Measurements from ENCODE around the gene STK11IP. TPM values are rescaled to one million over a fixed set of nuclear protein-coding genes. Genes with fewer than 3 reads are reported as not detected.

Gene STK11IP
- total and polyA plus RNA-seq, 7 experiments from 2014 or later: 6.8 to 46.4 (median 42.1) TPM

DNA sequence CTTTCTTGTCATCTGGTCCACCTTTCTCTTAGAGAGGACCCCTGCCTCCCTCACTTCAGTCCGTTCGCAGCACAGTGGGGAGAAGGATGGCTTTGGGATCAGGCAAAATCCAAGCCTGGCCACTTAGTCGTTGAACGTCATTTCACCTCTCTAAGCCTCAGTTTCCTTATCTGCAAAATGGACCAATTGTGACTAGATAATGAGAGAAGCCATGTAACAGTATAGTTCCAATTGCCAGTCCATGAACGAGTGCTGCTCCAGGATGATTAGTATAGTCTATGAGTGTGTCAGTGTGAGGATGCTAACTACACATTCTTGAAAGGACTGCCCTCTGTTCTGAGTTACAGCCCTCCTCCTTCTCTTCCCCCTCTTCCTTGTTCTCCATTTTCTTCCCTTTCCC lies 24.5 kb upstream of the STK11IP start:
- Mint-ChIP-seq H3K36me3 (no peaks in the 10 kb centered on the region), H3K27me3 (peaks cover 23 to 55% (median 44%) of the 10 kb centered on the region in 5 donors), H3K4me1 (peaks cover 0 to 5% (median 0%) of the 10 kb centered on the region in 7 donors), H3K4me3 (peak overlapping the region in 3 of 10 donors; percentile 1 to 78 (median 6)), H3K9me3 (no peaks in the 10 kb centered on the region), H3K27ac (no peak overlapping the region)
- H3K4me3 ChIP-seq (ENCODE audit: low read length): no peak overlapping the region
- no peak for ATAC-seq
- no peaks in the 10 kb centered on the region for H3K36me3 ChIP-seq (ENCODE audit: control insufficient read depth in 2 of 3, insufficient read depth in 3 of 3, low read length in 3 of 3)
- POLR2A ChIA-PET: no interaction called here
- H3K27ac ChIP-seq (ENCODE audit: low read depth, low read length): no peak overlapping the region
- CTCF ChIA-PET: no interaction called here
- peaks cover 0 to 10% of the 10 kb centered on the region in 2 donors for H3K27me3 ChIP-seq (ENCODE audit: control insufficient read depth in 2 of 2, insufficient read depth in 2 of 2, low read length in 2 of 2)
- DNase-seq: no peak
- no peaks in the 10 kb centered on the region for H3K4me1 ChIP-seq (ENCODE audit: control insufficient read depth in 2 of 2, insufficient read depth in 2 of 2, low read length in 2 of 2)
- intact Hi-C loops (cut with micrococcal nuclease): no loop called here
- no peaks in the 10 kb centered on the region for H3K9me3 ChIP-seq (ENCODE audit: control insufficient read depth in 2 of 3, low read length in 3 of 3)

DNA sequence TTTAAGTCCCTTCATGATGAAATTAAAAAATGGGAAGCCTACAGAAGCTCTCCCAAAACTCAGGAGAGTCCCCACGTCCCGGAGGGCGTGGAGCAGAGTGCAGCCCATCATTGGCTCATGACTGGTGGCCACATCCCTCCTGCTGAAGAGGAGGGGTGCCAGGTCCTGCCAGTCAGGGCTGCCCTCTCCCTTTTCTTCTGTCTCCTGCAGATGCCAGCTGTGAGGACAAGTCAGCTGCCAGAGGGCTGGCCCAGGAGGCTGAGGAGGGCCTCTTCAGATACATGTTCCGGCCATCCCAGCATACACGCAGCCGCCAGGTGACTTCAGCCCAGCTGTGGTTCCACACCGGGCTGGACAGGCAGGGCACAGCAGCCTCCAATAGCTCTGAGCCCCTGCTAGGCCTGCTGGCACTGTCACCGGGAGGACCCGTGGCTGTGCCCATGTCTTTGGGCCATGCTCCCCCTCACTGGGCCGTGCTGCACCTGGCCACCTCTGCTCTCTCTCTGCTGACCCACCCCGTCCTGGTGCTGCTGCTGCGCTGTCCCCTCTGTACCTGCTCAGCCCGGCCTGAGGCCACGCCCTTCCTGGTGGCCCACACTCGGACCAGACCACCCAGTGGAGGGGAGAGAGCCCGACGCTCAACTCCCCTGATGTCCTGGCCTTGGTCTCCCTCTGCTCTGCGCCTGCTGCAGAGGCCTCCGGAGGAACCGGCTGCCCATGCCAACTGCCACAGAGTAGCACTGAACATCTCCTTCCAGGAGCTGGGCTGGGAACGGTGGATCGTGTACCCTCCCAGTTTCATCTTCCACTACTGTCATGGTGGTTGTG lies 23.0 kb upstream of the STK11IP start:
- H3K9me3 Mint-ChIP-seq: no peaks in the 10 kb centered on the region
- H3K4me1 Mint-ChIP-seq: peaks cover 0 to 7% (median 0%) of the 10 kb centered on the region in 7 donors
- Histone ChIP-seq H3K36me3 (ENCODE audit: control insufficient read depth in 2 of 3, insufficient read depth in 3 of 3, low read length in 3 of 3) (no peaks in the 10 kb centered on the region), H3K27ac (ENCODE audit: low read depth, low read length) (no peak overlapping the region), H3K27me3 (ENCODE audit: control insufficient read depth in 2 of 2, insufficient read depth in 2 of 2, low read length in 2 of 2) (peaks cover 0 to 10% of the 10 kb centered on the region in 2 donors), H3K4me3 (ENCODE audit: low read length) (no peak overlapping the region), H3K4me1 (ENCODE audit: control insufficient read depth in 2 of 2, insufficient read depth in 2 of 2, low read length in 2 of 2) (no peaks in the 10 kb centered on the region), H3K9me3 (ENCODE audit: control insufficient read depth in 2 of 3, low read length in 3 of 3) (no peaks in the 10 kb centered on the region)
- no peak overlapping the region for H3K4me3 Mint-ChIP-seq
- no peak overlapping the region for H3K27ac Mint-ChIP-seq
- DNase-seq: no peak
- POLR2A ChIA-PET: no interaction called here
- no peaks in the 10 kb centered on the region for H3K36me3 Mint-ChIP-seq
- CTCF ChIA-PET: interaction anchor here (0.7 kb wide), 1 partner anchor 22 kb away, joined by 3 read pairs; no protein-coding TSS in a partner anchor
- intact Hi-C loops (cut with micrococcal nuclease): no loop called here
- ATAC-seq: no peak
- peaks cover 21 to 55% (median 37%) of the 10 kb centered on the region in 5 donors for H3K27me3 Mint-ChIP-seq

DNA sequence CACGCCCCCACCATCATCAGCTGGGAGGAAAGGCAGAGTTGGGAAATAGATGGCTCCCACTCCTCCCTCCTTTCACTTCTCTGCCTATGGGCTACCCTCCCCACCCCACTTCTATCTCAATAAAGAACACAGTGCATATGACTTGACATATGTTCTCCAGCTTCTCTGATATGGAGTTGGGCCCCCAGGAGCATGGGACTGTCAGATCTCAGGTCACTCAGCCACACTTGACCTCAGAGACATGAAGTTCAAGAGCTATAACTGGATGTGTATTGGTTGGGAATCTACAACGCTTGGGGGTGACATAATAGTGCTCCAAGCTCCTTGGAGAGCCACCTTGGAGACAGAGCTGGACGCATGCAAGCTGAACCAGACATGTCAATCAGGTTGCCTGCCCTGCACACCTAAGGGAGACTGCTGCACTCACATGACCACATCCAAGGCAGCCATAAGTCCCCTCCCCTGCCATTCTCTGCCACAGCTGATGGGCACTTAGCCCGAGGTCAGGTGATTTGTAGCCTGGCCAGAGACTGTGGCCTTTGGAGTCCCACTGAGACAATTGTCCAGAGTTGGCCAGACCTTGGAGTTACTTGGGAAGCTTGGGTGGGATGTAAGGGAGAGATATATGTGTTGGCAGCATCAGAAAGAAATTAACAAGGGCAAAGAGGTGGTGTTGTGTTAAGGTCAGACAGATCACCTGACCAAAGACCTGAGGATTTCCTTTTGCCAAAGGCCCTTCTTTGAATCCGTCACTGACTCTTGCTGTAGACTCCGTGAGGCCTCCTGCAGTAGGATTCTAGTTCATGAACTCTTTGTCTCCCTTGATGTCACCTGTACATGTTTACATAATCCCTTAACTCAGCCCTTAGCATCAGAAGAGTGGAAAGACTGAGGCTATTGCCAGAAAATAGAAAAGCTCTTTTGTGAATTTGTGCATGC lies 21.8 kb upstream of the STK11IP start:
- DNase-seq (no peak), ATAC-seq (no peak)
- Histone ChIP-seq H3K9me3 (ENCODE audit: control insufficient read depth in 2 of 3, low read length in 3 of 3) (no peaks in the 10 kb centered on the region), H3K36me3 (ENCODE audit: control insufficient read depth in 2 of 3, insufficient read depth in 3 of 3, low read length in 3 of 3) (no peaks in the 10 kb centered on the region), H3K4me3 (ENCODE audit: low read length) (no peak overlapping the region), H3K27ac (ENCODE audit: low read depth, low read length) (no peak overlapping the region), H3K27me3 (ENCODE audit: control insufficient read depth in 2 of 2, insufficient read depth in 2 of 2, low read length in 2 of 2) (peaks cover 0 to 5% of the 10 kb centered on the region in 2 donors), H3K4me1 (ENCODE audit: control insufficient read depth in 2 of 2, insufficient read depth in 2 of 2, low read length in 2 of 2) (no peaks in the 10 kb centered on the region)
- H3K4me1 Mint-ChIP-seq: peaks cover 0 to 7% (median 0%) of the 10 kb centered on the region in 7 donors
- H3K4me3 Mint-ChIP-seq: no peak overlapping the region
- intact Hi-C loops (cut with micrococcal nuclease): no loop called here
- H3K27me3 Mint-ChIP-seq: peaks cover 21 to 53% (median 34%) of the 10 kb centered on the region in 5 donors
- ChIA-PET CTCF (no interaction called here), POLR2A (no interaction called here)
- no peaks in the 10 kb centered on the region for H3K36me3 Mint-ChIP-seq
- H3K27ac Mint-ChIP-seq: no peak overlapping the region
- H3K9me3 Mint-ChIP-seq: no peaks in the 10 kb centered on the region

DNA sequence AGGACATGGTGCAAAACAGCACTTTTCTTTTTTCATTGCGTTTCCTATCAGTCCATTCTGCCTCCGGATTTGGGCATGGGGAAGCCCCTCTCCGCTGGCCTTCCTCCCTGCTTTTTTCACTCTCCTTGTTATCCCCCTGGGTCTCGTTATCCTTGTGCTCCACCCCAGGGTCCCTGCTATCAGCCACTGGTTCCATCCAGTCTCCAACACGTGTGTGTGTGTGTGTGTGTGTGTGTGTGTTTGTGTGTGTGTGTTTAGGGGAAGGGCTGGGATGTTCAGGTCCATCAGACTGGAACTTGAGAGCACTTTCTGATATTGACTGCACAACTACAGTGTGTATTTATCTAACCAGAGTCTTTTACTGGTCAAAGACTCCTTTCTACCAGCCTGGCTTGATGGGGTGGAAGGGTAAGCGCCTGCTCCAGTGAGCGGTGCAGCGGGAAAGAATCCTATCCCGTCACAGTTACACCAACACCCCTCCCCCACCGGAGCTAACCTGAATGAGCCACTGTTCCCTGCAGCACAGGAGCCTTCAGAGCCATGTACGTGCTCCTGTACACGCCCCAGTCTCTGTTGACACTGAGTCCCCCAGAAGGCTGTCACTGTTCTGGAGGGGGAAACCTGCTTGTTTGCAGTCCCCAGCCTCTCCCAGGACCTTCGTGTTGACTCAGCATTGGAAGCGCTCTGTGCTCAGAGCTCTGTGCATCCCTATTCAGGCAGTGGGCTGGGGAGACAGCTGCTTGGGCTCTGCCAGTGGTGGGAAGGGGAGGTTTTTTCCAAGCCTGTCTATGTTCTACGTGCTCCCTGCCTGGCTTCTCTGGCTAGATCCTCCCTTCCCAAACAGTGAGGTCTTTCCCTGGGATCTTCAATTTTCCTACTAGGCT lies 20.9 kb upstream of the STK11IP start:
- intact Hi-C loops (cut with micrococcal nuclease): no loop called here
- no peak overlapping the region for H3K27ac Mint-ChIP-seq
- Histone ChIP-seq H3K4me3 (ENCODE audit: low read length) (no peak overlapping the region), H3K36me3 (ENCODE audit: control insufficient read depth in 2 of 3, insufficient read depth in 3 of 3, low read length in 3 of 3) (no peaks in the 10 kb centered on the region), H3K27ac (ENCODE audit: low read depth, low read length) (no peak overlapping the region), H3K27me3 (ENCODE audit: control insufficient read depth in 2 of 2, insufficient read depth in 2 of 2, low read length in 2 of 2) (peaks cover 0 to 1% of the 10 kb centered on the region in 2 donors), H3K9me3 (ENCODE audit: control insufficient read depth in 2 of 3, low read length in 3 of 3) (no peaks in the 10 kb centered on the region), H3K4me1 (ENCODE audit: control insufficient read depth in 2 of 2, insufficient read depth in 2 of 2, low read length in 2 of 2) (no peaks in the 10 kb centered on the region)
- H3K4me3 Mint-ChIP-seq: no peak overlapping the region
- ATAC-seq (no peak), DNase-seq (no peak)
- H3K27me3 Mint-ChIP-seq: peaks cover 18 to 51% (median 31%) of the 10 kb centered on the region in 5 donors
- peaks cover 0 to 6% (median 0%) of the 10 kb centered on the region in 7 donors for H3K4me1 Mint-ChIP-seq
- ChIA-PET CTCF (no interaction called here), POLR2A (no interaction called here)
- no peaks in the 10 kb centered on the region for H3K9me3 Mint-ChIP-seq
- H3K36me3 Mint-ChIP-seq: no peaks in the 10 kb centered on the region

DNA sequence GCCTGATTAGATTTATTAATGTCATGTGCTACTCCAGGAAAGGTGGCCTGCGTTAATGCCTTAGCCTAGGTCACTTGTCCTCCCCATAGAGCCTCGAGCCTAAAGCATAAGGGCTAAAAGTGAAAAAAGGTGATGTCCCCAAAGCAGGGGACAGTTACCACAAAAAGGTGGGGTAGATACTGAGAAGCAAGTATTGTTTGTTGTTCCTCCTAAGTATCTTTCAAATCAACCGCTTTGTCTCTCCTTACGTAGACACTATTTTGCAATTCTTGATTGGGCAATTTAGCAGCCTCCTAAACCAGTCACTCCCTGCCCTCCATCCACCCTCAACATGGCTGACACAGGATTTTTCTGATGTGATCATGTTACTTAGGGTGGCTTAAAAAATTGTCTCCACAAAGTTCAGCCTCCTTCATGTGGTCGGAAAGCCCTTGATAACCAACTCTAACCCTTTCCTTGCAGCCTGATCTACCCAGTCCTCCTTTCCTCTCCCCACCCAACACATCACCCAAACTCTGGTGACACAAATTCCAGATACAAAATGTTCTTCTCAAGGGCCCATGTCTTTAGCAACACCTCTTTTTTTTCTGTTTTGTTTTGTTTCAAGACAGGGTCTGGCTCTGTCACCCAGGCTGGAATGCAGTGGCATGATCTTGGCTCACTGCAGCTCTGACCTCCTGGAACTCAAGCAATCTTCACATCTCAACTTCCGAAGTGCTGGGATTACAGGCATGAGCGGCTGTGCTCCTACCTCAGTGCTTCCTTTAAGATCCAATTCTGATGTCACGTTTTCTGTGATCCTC lies 18.6 kb upstream of the STK11IP start:
- no peaks in the 10 kb centered on the region for H3K36me3 ChIP-seq (ENCODE audit: control insufficient read depth in 2 of 3, insufficient read depth in 3 of 3, low read length in 3 of 3)
- intact Hi-C loops (cut with micrococcal nuclease): no loop called here
- Mint-ChIP-seq H3K9me3 (no peaks in the 10 kb centered on the region), H3K27ac (no peak overlapping the region), H3K36me3 (no peaks in the 10 kb centered on the region), H3K27me3 (peaks cover 9 to 33% (median 18%) of the 10 kb centered on the region in 5 donors), H3K4me1 (peaks cover 0 to 3% (median 0%) of the 10 kb centered on the region in 7 donors), H3K4me3 (no peak overlapping the region)
- ATAC-seq: peak; percentile 67
- no peaks in the 10 kb centered on the region for H3K9me3 ChIP-seq (ENCODE audit: control insufficient read depth in 2 of 3, low read length in 3 of 3)
- no peaks in the 10 kb centered on the region for H3K4me1 ChIP-seq (ENCODE audit: control insufficient read depth in 2 of 2, insufficient read depth in 2 of 2, low read length in 2 of 2)
- no peak for DNase-seq
- no peaks in the 10 kb centered on the region for H3K27me3 ChIP-seq (ENCODE audit: control insufficient read depth in 2 of 2, insufficient read depth in 2 of 2, low read length in 2 of 2)
- H3K4me3 ChIP-seq (ENCODE audit: low read length): no peak overlapping the region
- POLR2A ChIA-PET: no interaction called here
- CTCF ChIA-PET: no interaction called here
- H3K27ac ChIP-seq (ENCODE audit: low read depth, low read length): no peak overlapping the region

DNA sequence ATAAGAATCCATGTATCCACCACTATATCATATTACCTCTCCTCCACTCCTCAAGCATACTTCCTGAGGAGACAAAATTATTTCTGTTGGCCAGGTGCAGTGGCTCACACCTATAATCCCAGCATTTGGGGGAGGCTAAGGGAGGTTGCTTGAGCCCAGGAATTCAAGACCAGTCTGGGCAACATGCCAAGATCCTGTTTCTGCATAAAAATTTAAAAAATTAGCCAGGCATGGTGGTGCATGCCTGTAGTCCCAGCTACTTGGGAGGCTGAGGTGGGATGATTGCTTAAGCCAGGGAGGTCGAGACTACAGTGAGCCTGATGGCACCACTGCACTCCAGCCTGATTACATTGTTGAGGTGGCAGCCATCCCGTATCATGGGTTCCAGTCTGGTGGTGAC lies 16.3 kb upstream of the STK11IP start:
- intact Hi-C loops (cut with micrococcal nuclease): no loop called here

More for the DNA sequence above, 16.3 kb upstream of the STK11IP start:
- Histone ChIP-seq H3K27me3 (ENCODE audit: control insufficient read depth in 2 of 2, insufficient read depth in 2 of 2, low read length in 2 of 2) (no peaks in the 10 kb centered on the region), H3K4me1 (ENCODE audit: control insufficient read depth in 2 of 2, insufficient read depth in 2 of 2, low read length in 2 of 2) (no peaks in the 10 kb centered on the region), H3K27ac (ENCODE audit: low read depth, low read length) (no peak overlapping the region), H3K4me3 (ENCODE audit: low read length) (no peak overlapping the region), H3K9me3 (ENCODE audit: control insufficient read depth in 2 of 3, low read length in 3 of 3) (no peaks in the 10 kb centered on the region), H3K36me3 (ENCODE audit: control insufficient read depth in 2 of 3, insufficient read depth in 3 of 3, low read length in 3 of 3) (no peaks in the 10 kb centered on the region)
- Mint-ChIP-seq H3K9me3 (no peaks in the 10 kb centered on the region), H3K36me3 (no peaks in the 10 kb centered on the region), H3K4me1 (peaks cover 0 to 1% (median 0%) of the 10 kb centered on the region in 7 donors), H3K4me3 (no peak overlapping the region), H3K27ac (no peak overlapping the region), H3K27me3 (peaks cover 6 to 25% (median 12%) of the 10 kb centered on the region in 5 donors)
- no peak for DNase-seq
- ChIA-PET CTCF (no interaction called here), POLR2A (no interaction called here)
- ATAC-seq: no peak
